ENCODE data around the gene NEK1. TPM values are rescaled to one million over a fixed set of nuclear protein-coding genes. Genes with fewer than 3 reads are reported as not detected.
A peak's percentile ranks its signal among the peaks of the same experiment; 100 is the strongest.

The NEK1 gene
- total RNA-seq, 2 experiments from 2014 or later: 7.4 to 26.2 TPM

DNA sequence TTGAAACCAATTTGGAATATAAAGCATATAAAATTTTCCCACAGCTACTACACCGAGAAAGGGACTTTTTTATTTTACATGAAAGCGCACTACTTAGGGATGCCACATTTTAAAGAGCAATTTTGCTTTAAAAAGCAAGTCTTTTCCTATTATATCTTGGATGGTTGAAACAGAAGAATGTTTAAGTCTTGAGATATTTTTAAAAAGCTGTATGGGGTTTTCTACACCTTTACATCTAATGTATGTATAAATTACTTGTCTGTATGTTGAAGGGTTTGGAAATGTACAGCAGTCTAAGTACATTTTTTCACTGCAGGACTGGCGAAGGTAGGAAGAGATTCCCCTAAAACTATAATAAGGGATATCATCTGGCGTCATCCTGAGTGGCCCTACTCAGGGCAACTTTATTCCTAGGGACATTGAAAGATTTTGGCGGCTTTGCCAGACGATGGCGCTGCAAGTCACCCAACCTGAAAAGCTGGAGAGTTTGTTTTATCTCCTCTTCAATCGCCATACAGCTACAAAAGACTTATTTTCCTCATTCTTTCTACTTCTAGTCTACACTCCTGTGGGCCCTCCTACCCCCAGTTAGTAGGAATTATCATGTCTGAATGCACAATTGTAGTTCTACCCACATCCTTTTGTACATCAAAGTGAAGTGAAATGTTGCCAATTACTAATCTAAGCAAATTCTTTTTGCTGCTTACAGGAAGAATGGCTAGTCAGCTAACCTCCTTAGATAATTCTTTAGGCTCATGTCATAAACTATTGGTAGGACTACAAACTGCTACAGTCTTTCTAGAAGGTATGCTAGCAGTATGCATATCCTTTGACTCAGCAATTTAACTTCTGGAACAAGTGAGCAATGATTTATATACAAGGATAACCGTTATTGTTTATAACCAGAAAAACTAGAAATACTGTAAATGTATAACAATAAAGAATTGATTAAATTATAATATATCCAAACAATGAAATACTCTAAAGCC lies 782 bp upstream of the NEK1 start:
- Histone ChIP-seq H3K36me3 (ENCODE audit: insufficient read depth, low read length) (peaks cover 11% of the 10 kb centered on the region), H3K27ac (ENCODE audit: low read depth, low read length, poor library complexity, severe bottlenecking) (peak overlapping the region; percentile 84), H3K9me2 (ENCODE audit: insufficient read depth, low read length) (no peaks in the 10 kb centered on the region), H2AFZ (ENCODE audit: low read length) (peak overlapping the region; percentile 99), H3K4me1 (ENCODE audit: insufficient read depth, low read length, poor library complexity, severe bottlenecking) (peaks cover 37% of the 10 kb centered on the region), H4K20me1 (ENCODE audit: insufficient read depth, low read length) (peaks cover 5% of the 10 kb centered on the region; the same call in 1 of the 2 replicates), H3K4me3 (ENCODE audit: low read depth, low read length, poor library complexity, severe bottlenecking) (peak overlapping the region; percentile 87), H3K9me3 (ENCODE audit: low read length) (no peaks in the 10 kb centered on the region; the same call in 1 of the 2 replicates), H3K79me2 (ENCODE audit: insufficient read depth, low read depth, low read length) (peaks cover 36% of the 10 kb centered on the region), H3K4me2 (ENCODE audit: low read length) (peak overlapping the region; percentile 93)
- ChIA-PET CTCF (ENCODE audit: unreplicated experiment) (interaction anchor here (1.0 kb wide), 1 partner anchor 12 kb away, joined by 3 read pairs; no protein-coding TSS in a partner anchor), POLR2A (interaction anchor here (0.6 to 1.2 kb wide), 11 partner anchors 7 to 601 kb away, joined by 3 to 4 read pairs (median 3); partner anchors contain the start of gene CLCN3)
- TF ChIP-seq, protein P1, sequence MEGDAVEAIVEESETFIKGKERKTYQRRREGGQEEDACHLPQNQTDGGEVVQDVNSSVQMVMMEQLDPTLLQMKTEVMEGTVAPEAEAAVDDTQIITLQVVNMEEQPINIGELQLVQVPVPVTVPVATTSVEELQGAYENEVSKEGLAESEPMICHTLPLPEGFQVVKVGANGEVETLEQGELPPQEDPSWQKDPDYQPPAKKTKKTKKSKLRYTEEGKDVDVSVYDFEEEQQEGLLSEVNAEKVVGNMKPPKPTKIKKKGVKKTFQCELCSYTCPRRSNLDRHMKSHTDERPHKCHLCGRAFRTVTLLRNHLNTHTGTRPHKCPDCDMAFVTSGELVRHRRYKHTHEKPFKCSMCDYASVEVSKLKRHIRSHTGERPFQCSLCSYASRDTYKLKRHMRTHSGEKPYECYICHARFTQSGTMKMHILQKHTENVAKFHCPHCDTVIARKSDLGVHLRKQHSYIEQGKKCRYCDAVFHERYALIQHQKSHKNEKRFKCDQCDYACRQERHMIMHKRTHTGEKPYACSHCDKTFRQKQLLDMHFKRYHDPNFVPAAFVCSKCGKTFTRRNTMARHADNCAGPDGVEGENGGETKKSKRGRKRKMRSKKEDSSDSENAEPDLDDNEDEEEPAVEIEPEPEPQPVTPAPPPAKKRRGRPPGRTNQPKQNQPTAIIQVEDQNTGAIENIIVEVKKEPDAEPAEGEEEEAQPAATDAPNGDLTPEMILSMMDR (conservative IDR thresholded peaks at IDR 0.05; ENCODE audit: low read length): peak; percentile 94
- no peak for TF ChIP-seq EZH2phosphoT487 (IDR thresholded peaks at IDR 0.05; ENCODE audit: borderline replicate concordance, low read depth, low read length)
- BruUV-seq (replicated peaks): TSS peak; percentile 63
- intact Hi-C loops (cut with micrococcal nuclease; ENCODE audit: unreplicated experiment): loop anchor here (1.0 to 10.0 kb wide), 6 partner anchors 7 to 598 kb away; partner anchors contain the start of genes CBR4, CLCN3 and HPF1
- peak; percentile 82 for DNase-seq (ENCODE audit: low spot score)

DNA sequence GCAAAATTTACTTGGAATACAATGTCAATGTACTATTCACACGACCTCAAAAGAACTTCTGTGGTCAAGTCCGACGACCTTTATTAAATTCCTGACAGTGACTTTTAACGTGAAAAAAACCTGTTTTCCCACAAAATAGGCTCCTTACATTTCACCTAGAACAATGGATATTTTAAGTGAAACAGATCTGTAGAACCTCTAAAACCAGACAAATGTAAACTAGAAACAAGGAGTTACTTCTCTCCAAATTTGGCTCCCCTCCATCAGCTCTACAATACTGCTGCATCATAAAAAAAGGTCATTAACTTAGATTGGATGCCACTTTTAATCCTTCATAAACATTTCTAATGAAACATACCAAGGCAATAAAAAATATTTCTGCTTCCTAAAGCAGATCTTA lies 1.2 kb downstream of the NEK1 start:
- no peaks in the 10 kb centered on the region for H3K9me3 ChIP-seq (ENCODE audit: low read length)
- H4K20me1 ChIP-seq (ENCODE audit: insufficient read depth, low read length): peaks cover 5% of the 10 kb centered on the region; the same call in 1 of the 2 replicates
- H3K4me1 ChIP-seq (ENCODE audit: insufficient read depth, low read length, poor library complexity, severe bottlenecking): peaks cover 35% of the 10 kb centered on the region
- H2AFZ ChIP-seq (ENCODE audit: low read length): peak overlapping the region; percentile 87; the same call in 1 of the 2 replicates
- POLR2A ChIA-PET: interaction anchor here (1.3 to 2.0 kb wide), 2 partner anchors 9 to 102 kb away, joined by 5 to 10 read pairs; partner anchors contain the start of gene CLCN3
- H3K4me3 ChIP-seq (ENCODE audit: low read depth, low read length, poor library complexity, severe bottlenecking): peak overlapping the region; percentile 87
- peaks cover 52% of the 10 kb centered on the region for H3K79me2 ChIP-seq (ENCODE audit: insufficient read depth, low read depth, low read length)
- intact Hi-C loops (cut with micrococcal nuclease; ENCODE audit: unreplicated experiment): loop anchor here (5.0 to 10.0 kb wide), 3 partner anchors 114 to 596 kb away; partner anchors contain the start of gene CBR4
- CTCF ChIA-PET (ENCODE audit: unreplicated experiment): no interaction called here
- TF ChIP-seq, protein P1 (conservative IDR thresholded peaks at IDR 0.05; ENCODE audit: low read length): no peak
- no peaks in the 10 kb centered on the region for H3K9me2 ChIP-seq (ENCODE audit: insufficient read depth, low read length)
- no TSS peak for BruUV-seq (replicated peaks)
- DNase-seq (ENCODE audit: low spot score): no peak
- peak overlapping the region; percentile 90 for H3K4me2 ChIP-seq (ENCODE audit: low read length)
- H3K27ac ChIP-seq (ENCODE audit: low read depth, low read length, poor library complexity, severe bottlenecking): no peak overlapping the region
- H3K36me3 ChIP-seq (ENCODE audit: insufficient read depth, low read length): peaks cover 25% of the 10 kb centered on the region
